GM19351 (cell line): ENCODE data around the gene MAP1A.
"Not testable (repeated sequence)": the region's sequence is repeated elsewhere in the genome, so short reads cannot be mapped to it uniquely, and the experiment has no call there.

Source experiments
- ATAC-seq: cut with Tn5 transposase; IDR thresholded peaks from one replicate; pipeline ENCODE4 v1.9.1; 2021; ENCODE audit warnings: mild to moderate bottlenecking, moderate library complexity; ENCODE audit not compliant: unreplicated experiment

Gene MAP1A

DNA sequence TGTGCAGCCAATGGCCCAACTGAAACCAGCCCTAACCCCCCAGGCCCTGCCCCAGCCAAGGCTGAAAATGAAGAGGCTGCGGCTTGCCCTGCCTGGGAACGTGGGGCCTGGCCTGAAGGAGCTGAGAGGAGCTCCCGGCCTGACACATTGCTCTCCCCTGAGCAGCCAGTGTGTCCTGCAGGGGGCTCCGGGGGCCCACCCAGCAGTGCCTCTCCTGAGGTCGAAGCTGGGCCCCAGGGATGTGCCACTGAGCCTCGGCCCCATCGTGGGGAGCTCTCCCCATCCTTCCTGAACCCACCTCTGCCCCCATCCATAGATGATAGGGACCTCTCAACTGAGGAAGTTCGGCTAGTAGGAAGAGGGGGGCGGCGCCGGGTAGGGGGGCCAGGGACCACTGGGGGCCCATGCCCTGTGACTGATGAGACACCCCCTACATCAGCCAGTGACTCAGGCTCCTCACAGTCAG lies 11.2 kb downstream of the MAP1A start:
- no peak for ATAC-seq

- ATAC-seq = no peak
Measured at GRCh38 chr15:43529141-43529540, 11.7 kb downstream of the MAP1A start.

GRCh38 chr15:43529587-43530345 lies 12.4 kb downstream of the MAP1A start:
- ATAC-seq = no peak

DNA sequence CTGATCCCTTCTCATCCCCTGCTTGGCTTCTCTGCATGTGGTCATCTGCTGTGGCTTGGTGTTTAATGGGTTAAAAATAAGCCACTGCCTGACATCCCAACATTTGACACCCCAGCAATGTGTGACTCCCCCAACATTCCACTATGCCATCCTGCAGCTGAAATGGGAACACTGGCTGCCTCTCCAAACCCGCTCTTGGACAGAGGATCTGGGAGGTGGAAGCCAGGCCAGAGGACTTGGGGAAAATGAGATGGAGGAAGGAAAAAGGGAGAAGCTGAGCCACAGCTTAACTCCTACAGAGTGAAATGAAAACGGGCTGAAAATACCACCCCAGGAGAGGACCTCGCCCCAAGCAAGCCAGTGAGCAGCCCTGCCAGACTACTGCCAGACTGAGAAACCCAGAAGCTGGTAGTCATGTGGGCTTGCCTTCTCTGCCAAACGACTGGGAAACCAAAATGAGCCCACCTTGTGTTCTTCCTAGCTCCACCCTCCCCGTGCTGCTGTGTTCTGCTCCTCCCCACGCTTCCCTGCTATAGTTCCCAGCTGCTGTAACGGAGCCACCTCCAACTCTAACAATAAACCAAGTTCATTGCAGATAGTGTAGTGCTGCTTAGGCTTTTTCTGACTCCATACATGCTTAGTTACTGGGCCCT lies 13.7 kb downstream of the MAP1A start:
- no peak for ATAC-seq

DNA sequence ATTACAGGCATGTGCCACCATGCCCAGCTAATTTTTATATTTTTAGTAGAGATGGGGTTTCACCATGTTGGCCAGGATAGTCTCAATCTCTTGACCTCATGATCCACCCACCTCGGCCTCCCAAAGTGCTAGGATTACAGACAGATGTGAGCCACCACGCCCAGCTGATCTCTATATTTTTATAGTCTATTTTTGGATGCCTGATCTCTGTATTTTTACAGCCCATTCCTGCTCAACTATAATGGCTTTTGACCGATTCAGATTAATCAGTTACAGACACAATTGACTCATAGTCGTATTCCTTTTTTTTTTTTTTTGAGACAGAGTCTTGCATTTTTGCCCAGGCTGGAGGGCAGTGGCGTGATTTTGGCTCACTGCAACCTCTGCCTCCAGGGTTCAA lies 15.4 kb downstream of the MAP1A start:
- not testable (repeated sequence) for ATAC-seq

- no peak for ATAC-seq
Measured at GRCh38 chr15:43534897-43535296, 17.5 kb downstream of the MAP1A start.

DNA sequence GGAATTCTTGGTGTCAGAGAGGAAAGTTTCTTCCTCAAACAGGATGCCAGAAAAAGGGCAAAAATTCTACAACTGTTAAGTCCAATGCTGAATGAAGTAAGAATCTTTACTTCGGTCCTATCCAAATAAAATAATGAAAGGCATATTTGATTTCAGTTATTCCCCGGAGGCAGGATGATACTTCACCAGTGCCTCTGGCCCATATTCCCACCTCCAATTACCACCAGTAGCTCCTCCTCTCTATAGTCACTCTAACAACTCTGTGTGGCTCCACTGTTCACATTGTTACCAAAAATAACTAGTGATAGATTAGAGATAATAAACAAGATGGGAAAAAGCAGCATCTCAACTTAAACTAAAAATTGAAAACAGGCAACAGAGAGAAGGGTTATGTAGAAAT lies 20.7 kb downstream of the MAP1A start:
- ATAC-seq = no peak

GRCh38 chr15:43541785-43542184 lies 24.4 kb downstream of the MAP1A start:
- no peak for ATAC-seq

- no peak for ATAC-seq
Measured at GRCh38 chr15:43544266-43544665, 26.9 kb downstream of the MAP1A start.

GRCh38 chr15:43545426-43545825 lies 28.0 kb downstream of the MAP1A start:
- ATAC-seq = no peak

DNA sequence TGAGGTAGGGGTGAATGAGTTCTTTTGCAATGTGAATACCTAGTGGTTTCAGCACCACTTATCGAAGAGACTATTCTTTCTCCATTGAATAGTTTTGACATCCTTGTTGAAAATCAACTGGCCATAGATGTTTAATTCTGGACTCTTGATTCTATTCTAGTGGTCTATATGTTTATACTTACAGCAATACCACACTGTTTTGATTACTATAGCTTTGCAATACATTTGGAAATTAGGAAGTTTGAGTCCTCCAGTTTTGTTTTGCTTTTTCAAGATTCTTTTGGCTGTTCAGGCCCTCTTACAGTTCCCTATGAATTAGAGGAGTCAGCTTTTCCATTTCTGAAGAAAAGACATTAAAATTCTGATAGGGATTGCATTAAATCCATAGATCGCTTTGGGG lies 30.1 kb downstream of the MAP1A start:
- ATAC-seq = no peak

DNA sequence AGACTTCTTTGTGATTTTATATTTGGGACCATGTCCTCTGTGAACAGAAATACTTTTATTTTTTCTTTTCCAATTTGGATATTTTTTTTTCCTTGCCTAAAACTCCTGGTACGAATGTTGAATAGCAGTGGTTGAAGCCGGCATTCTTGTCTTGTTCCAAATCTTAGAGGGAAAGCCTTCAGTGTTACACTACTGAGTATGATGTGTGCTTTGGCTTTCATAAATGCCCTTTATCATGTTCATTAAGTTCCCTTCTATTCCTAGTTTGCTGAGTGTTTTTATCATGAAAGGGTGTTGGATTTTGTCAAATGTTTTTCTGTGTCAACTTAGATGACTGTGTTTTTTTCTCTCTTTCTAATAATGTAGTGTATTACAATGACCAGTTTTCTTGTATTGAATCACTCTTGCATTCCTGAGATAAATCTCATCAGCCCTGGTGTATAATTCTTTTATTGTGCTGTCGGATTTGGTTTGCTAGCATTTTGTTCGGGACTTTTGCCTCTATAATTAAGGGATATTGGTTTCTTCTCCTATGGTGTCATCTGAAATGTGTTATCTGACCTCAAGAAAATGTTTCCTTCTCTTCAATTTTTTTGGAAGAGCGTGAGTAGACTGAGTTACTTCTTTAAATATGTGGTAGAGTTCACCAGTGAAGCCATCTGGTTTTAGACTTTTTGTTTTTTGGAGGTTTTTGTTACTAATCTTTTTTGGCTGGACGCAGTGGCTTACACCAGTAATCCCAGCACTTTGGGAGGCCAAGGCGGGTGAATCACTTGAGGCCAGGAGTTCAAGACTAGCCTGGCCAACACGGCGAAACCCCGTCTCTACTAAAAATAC lies 33.3 kb downstream of the MAP1A start:
- no peak for ATAC-seq

DNA sequence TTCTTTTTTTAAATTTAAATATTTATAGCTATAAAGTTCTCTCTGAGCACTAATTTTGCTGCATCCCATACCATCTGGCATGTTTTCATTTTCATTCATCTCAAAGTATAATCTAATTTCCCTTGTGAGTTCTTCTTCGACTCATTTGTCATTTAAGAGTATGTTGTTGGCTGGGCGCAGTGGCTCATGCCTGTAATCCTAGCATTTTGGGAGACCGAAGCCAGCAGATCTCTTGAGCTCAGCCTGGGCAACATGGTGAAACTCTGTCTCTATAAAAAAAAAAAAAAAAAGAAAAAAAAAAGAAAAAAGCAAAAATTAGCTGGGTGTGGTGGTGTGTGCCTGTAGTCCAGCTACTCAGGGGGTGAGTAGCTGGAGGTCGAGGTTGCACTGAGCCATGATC lies 34.8 kb downstream of the MAP1A start:
- ATAC-seq = no peak

DNA sequence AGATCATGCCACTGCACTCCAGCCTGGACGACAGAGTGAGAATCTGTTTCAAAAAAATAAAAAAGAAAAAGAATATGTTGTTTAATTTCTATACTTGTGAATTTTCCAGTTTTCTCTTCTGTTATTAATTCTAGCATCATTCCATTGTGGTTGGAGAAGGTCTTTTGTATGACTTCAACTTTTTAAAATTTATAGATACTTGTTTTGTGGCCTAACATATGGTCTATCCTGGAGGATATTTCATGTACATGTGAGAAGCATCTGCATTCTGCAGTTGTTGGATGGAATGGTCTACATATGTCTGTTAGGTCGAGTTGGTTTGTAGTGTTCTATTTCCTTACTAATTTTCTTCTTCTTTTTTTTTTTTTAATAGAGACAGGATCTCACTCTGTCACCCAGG lies 35.6 kb downstream of the MAP1A start:
- no peak for ATAC-seq

DNA sequence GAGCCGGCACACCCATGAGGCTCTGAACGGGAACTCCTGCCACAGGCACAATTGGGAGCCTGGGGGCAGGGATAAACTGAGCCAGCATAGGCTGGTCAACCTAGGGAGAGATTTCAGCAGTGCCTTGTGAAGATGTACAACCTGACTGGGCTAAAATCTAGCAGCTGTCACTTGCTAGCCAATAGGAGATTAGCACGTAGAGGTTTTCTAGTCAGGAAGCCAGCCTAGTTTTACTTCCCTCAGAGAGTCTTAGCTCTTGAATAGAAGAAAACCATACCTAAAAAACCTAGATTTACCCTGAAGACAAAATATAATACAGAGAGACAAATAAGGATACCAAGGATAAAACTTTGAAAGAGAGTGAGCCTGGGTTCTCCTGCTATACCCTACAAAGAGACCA lies 45.3 kb downstream of the MAP1A start:
- ATAC-seq = not testable (repeated sequence)

- not testable (repeated sequence) for ATAC-seq
Measured at GRCh38 chr15:43563793-43564192, 46.4 kb downstream of the MAP1A start.

DNA sequence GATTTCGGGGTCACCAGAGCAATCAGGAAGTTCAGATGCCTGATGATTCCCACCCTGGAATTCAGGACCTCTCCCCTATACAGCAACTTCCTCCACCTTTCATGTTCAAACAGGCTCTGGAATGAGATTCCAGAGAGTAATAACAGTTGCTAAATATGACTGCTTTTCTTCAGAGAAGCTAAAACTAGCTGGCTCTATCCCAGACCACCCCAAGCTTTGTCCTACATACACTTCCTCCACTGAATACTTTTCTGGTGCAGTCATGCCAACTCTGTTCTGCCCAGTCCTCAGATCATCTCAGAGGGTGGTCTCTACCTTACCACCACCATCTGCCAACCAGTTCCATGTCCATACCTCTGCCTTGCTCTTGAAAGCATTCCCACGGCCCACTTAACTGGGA lies 49.2 kb downstream of the MAP1A start:
- ATAC-seq = not testable (repeated sequence)

- not testable (repeated sequence) for ATAC-seq
Measured at GRCh38 chr15:43574607-43575006, 57.2 kb downstream of the MAP1A start.
